ENCODE measurements around the gene GHR.
A peak's percentile ranks its signal among the peaks of the same experiment; 100 is the strongest.

Gene GHR

GRCh38 chr5:42691413-42691937 lies 268.2 kb downstream of the GHR start (continued):
- no peak for TF ChIP-seq IKZF3 (tag by site-specific recombination; IDR thresholded peaks at IDR 0.05)
- TF ChIP-seq ZNF843 (tag by site-specific recombination; IDR thresholded peaks at IDR 0.05), result no peak
- TF ChIP-seq SP7 (tag by site-specific recombination; IDR thresholded peaks at IDR 0.05), result no peak
- TF ChIP-seq ZNF248 (tag by site-specific recombination; IDR thresholded peaks at IDR 0.05), result no peak
- no peak for TF ChIP-seq ZFP37 (tag by site-specific recombination; IDR thresholded peaks at IDR 0.05)
- TF ChIP-seq ZEB2 (tag by site-specific recombination; IDR thresholded peaks at IDR 0.05), result no peak
- no peak for TF ChIP-seq TCF7L2 (IDR thresholded peaks at IDR 0.05; ENCODE audit: borderline replicate concordance, low read depth, low read length)
- no peak for TF ChIP-seq ZNF394 (tag by site-specific recombination; IDR thresholded peaks at IDR 0.05; ENCODE audit: borderline replicate concordance)
- TF ChIP-seq ZNF837 (tag by site-specific recombination; IDR thresholded peaks at IDR 0.05), result no peak
- TF ChIP-seq ZSCAN5A (tag by site-specific recombination; IDR thresholded peaks at IDR 0.05), result no peak
- no peak for TF ChIP-seq ZNF16 (tag by site-specific recombination; IDR thresholded peaks at IDR 0.05; ENCODE audit: low read depth)
- no peak for TF ChIP-seq ZNF518A (tag by site-specific recombination; conservative IDR thresholded peaks at IDR 0.05; ENCODE audit: low read depth)

GRCh38 chr5:42701351-42702059 lies 278.3 kb downstream of the GHR start:
- no peak overlapping the region for H3K27ac ChIP-seq (ENCODE audit: extremely low read depth, low read depth, low read length)
- ChIA-PET CTCF (interaction anchor here (0.7 kb wide), 1 partner anchor 112 kb away, joined by 3 read pairs; no protein-coding TSS in a partner anchor), POLR2A (no interaction called here)
- H3K4me3 ChIP-seq (ENCODE audit: low read depth, low read length), result no peak overlapping the region
- no peaks in the 10 kb centered on the region for H3K4me1 ChIP-seq (ENCODE audit: control insufficient read depth, insufficient read depth, low read length)
- TF ChIP-seq ATF2 (tag by site-specific recombination; IDR thresholded peaks at IDR 0.05; ENCODE audit: low read depth) (peak; percentile 51), ZNF184 (tag by site-specific recombination; IDR thresholded peaks at IDR 0.05) (no peak)
- H3K36me3 ChIP-seq (ENCODE audit: control insufficient read depth in 2 of 2, insufficient read depth in 1 of 2, low read length in 2 of 2), result no peaks in the 10 kb centered on the region
- H3K9me3 ChIP-seq (ENCODE audit: control insufficient read depth, insufficient read depth, low read depth, low read length), result no peaks in the 10 kb centered on the region

GRCh38 chr5:42703238-42703637 lies 280.0 kb downstream of the GHR start:
- Histone ChIP-seq H3K9me3 (ENCODE audit: control insufficient read depth, insufficient read depth, low read depth, low read length) (no peaks in the 10 kb centered on the region), H3K4me1 (ENCODE audit: control insufficient read depth, insufficient read depth, low read length) (no peaks in the 10 kb centered on the region), H3K4me3 (ENCODE audit: low read depth, low read length) (no peak overlapping the region), H3K27ac (ENCODE audit: extremely low read depth, low read depth, low read length) (no peak overlapping the region), H3K36me3 (ENCODE audit: control insufficient read depth in 2 of 2, insufficient read depth in 1 of 2, low read length in 2 of 2) (no peaks in the 10 kb centered on the region)
- CTCF ChIA-PET, result no interaction called here
- TF ChIP-seq ZNF280D (tag by site-specific recombination; IDR thresholded peaks at IDR 0.05) (peak; percentile 74; the same call in 1 of the 2 replicates), ZNF624 (tag by site-specific recombination; IDR thresholded peaks at IDR 0.05) (no peak)
- POLR2A ChIA-PET, result no interaction called here
